ENCODE measurements around the gene ANXA2.

DNA sequence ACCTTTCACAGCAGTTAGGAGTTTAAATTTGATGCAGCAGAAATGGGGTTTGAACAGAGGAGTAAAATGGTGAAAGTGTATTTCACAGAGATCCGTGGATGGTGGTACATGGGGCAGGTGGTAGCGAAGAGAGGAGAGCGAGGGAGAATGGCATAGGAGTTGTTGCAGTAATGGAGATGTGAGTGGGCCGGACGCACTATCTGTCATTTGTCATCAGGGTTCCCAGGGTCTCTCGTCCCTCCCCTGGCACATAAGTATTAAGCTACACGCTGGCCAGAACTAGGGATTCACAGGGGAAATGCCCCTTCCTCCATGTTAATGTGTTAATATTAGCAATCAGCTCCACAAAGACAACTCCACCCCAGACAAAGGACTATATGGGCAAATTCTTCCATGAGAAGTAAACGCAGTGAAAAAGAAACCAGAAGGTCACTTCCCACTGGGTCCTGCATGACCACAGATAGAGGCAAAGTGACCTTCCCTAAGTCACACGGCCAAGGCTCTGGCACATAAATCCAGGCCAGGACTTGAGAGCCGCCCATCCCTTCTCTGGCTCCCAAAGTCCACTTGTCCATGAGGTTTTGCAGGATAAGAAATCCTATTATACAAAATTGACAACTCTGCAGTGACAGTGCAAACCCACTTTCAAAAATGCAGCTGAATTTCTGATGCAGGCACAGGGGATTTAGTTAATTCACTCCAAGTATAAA is 42.5 kb downstream of the ANXA2 start:
- TF ChIP-seq, protein P1, sequence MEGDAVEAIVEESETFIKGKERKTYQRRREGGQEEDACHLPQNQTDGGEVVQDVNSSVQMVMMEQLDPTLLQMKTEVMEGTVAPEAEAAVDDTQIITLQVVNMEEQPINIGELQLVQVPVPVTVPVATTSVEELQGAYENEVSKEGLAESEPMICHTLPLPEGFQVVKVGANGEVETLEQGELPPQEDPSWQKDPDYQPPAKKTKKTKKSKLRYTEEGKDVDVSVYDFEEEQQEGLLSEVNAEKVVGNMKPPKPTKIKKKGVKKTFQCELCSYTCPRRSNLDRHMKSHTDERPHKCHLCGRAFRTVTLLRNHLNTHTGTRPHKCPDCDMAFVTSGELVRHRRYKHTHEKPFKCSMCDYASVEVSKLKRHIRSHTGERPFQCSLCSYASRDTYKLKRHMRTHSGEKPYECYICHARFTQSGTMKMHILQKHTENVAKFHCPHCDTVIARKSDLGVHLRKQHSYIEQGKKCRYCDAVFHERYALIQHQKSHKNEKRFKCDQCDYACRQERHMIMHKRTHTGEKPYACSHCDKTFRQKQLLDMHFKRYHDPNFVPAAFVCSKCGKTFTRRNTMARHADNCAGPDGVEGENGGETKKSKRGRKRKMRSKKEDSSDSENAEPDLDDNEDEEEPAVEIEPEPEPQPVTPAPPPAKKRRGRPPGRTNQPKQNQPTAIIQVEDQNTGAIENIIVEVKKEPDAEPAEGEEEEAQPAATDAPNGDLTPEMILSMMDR (conservative IDR thresholded peaks at IDR 0.05; ENCODE audit: low read depth in 2 of 2) = no peak
- no peak for TF ChIP-seq EZH2 (IDR thresholded peaks at IDR 0.05; ENCODE audit: low read depth, unreplicated experiment)
- TF ChIP-seq POLR2AphosphoS5 (IDR thresholded peaks at IDR 0.05; ENCODE audit: low read depth) = no peak
- TF ChIP-seq, protein P2, sequence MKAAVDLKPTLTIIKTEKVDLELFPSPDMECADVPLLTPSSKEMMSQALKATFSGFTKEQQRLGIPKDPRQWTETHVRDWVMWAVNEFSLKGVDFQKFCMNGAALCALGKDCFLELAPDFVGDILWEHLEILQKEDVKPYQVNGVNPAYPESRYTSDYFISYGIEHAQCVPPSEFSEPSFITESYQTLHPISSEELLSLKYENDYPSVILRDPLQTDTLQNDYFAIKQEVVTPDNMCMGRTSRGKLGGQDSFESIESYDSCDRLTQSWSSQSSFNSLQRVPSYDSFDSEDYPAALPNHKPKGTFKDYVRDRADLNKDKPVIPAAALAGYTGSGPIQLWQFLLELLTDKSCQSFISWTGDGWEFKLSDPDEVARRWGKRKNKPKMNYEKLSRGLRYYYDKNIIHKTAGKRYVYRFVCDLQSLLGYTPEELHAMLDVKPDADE (IDR thresholded peaks at IDR 0.05) = no peak
- TF ChIP-seq CREB1 (CRISPR knock-in tag; IDR thresholded peaks at IDR 0.05; ENCODE audit: low read depth) = no peak
- no peak for TF ChIP-seq JUNB (IDR thresholded peaks at IDR 0.05; ENCODE audit: unreplicated experiment)
- TF ChIP-seq, protein P3, sequence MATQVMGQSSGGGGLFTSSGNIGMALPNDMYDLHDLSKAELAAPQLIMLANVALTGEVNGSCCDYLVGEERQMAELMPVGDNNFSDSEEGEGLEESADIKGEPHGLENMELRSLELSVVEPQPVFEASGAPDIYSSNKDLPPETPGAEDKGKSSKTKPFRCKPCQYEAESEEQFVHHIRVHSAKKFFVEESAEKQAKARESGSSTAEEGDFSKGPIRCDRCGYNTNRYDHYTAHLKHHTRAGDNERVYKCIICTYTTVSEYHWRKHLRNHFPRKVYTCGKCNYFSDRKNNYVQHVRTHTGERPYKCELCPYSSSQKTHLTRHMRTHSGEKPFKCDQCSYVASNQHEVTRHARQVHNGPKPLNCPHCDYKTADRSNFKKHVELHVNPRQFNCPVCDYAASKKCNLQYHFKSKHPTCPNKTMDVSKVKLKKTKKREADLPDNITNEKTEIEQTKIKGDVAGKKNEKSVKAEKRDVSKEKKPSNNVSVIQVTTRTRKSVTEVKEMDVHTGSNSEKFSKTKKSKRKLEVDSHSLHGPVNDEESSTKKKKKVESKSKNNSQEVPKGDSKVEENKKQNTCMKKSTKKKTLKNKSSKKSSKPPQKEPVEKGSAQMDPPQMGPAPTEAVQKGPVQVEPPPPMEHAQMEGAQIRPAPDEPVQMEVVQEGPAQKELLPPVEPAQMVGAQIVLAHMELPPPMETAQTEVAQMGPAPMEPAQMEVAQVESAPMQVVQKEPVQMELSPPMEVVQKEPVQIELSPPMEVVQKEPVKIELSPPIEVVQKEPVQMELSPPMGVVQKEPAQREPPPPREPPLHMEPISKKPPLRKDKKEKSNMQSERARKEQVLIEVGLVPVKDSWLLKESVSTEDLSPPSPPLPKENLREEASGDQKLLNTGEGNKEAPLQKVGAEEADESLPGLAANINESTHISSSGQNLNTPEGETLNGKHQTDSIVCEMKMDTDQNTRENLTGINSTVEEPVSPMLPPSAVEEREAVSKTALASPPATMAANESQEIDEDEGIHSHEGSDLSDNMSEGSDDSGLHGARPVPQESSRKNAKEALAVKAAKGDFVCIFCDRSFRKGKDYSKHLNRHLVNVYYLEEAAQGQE (IDR thresholded peaks at IDR 0.05; ENCODE audit: unreplicated experiment) = no peak
- no peak for TF ChIP-seq EZH2phosphoT487 (IDR thresholded peaks at IDR 0.05; ENCODE audit: unreplicated experiment)
- no peak for TF ChIP-seq ZNF331 (CRISPR knock-in tag; IDR thresholded peaks at IDR 0.05; ENCODE audit: low read depth)
- no peak for TF ChIP-seq NANOG (IDR thresholded peaks at IDR 0.05; ENCODE audit: borderline replicate concordance)
- TF ChIP-seq ZNF114 (CRISPR knock-in tag; IDR thresholded peaks at IDR 0.05) = no peak
- TF ChIP-seq STAT1 (IDR thresholded peaks at IDR 0.05; ENCODE audit: unreplicated experiment) = no peak
- TF ChIP-seq, protein P4, sequence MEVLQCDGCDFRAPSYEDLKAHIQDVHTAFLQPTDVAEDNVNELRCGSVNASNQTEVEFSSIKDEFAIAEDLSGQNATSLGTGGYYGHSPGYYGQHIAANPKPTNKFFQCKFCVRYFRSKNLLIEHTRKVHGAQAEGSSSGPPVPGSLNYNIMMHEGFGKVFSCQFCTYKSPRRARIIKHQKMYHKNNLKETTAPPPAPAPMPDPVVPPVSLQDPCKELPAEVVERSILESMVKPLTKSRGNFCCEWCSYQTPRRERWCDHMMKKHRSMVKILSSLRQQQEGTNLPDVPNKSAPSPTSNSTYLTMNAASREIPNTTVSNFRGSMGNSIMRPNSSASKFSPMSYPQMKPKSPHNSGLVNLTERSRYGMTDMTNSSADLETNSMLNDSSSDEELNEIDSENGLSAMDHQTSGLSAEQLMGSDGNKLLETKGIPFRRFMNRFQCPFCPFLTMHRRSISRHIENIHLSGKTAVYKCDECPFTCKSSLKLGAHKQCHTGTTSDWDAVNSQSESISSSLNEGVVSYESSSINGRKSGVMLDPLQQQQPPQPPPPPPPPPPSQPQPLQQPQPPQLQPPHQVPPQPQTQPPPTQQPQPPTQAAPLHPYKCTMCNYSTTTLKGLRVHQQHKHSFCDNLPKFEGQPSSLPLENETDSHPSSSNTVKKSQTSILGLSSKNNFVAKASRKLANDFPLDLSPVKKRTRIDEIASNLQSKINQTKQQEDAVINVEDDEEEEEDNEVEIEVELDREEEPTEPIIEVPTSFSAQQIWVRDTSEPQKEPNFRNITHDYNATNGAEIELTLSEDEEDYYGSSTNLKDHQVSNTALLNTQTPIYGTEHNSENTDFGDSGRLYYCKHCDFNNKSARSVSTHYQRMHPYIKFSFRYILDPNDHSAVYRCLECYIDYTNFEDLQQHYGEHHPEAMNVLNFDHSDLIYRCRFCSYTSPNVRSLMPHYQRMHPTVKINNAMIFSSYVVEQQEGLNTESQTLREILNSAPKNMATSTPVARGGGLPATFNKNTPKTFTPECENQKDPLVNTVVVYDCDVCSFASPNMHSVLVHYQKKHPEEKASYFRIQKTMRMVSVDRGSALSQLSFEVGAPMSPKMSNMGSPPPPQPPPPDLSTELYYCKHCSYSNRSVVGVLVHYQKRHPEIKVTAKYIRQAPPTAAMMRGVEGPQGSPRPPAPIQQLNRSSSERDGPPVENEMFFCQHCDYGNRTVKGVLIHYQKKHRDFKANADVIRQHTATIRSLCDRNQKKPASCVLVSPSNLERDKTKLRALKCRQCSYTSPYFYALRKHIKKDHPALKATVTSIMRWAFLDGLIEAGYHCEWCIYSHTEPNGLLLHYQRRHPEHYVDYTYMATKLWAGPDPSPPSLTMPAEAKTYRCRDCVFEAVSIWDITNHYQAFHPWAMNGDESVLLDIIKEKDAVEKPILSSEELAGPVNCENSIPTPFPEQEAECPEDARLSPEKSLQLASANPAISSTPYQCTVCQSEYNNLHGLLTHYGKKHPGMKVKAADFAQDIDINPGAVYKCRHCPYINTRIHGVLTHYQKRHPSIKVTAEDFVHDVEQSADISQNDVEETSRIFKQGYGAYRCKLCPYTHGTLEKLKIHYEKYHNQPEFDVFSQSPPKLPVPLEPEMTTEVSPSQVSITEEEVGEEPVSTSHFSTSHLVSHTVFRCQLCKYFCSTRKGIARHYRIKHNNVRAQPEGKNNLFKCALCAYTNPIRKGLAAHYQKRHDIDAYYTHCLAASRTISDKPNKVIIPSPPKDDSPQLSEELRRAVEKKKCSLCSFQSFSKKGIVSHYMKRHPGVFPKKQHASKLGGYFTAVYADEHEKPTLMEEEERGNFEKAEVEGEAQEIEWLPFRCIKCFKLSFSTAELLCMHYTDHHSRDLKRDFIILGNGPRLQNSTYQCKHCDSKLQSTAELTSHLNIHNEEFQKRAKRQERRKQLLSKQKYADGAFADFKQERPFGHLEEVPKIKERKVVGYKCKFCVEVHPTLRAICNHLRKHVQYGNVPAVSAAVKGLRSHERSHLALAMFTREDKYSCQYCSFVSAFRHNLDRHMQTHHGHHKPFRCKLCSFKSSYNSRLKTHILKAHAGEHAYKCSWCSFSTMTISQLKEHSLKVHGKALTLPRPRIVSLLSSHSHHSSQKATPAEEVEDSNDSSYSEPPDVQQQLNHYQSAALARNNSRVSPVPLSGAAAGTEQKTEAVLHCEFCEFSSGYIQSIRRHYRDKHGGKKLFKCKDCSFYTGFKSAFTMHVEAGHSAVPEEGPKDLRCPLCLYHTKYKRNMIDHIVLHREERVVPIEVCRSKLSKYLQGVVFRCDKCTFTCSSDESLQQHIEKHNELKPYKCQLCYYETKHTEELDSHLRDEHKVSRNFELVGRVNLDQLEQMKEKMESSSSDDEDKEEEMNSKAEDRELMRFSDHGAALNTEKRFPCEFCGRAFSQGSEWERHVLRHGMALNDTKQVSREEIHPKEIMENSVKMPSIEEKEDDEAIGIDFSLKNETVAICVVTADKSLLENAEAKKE (CRISPR knock-in tag; IDR thresholded peaks at IDR 0.05) = no peak

Measured in GM23338 (cell line).